ENCODE data around the gene BANF2. TPM values are rescaled to one million over a fixed set of nuclear protein-coding genes. Genes with fewer than 3 reads are reported as not detected.

The BANF2 gene
- polyA plus RNA-seq, 3 donors: not detected

- Histone ChIP-seq H3K4me2 (replicated peaks; ENCODE audit: extremely low read depth, low read length, poor library complexity, severe bottlenecking) (no peak overlapping the region), H3K4me3 (replicated peaks in 1 of 3; ENCODE audit: low read depth in 2 of 3, low read length in 3 of 3) (no peak overlapping the region), H3K9me3 (replicated peaks in 1 of 2; ENCODE audit: control insufficient read depth in 1 of 2, insufficient read depth in 1 of 2, low read length in 2 of 2) (no peaks in the 10 kb centered on the region), H2AFZ (ENCODE audit: insufficient read depth, low read depth, low read length, poor library complexity, severe bottlenecking) (no peak overlapping the region), H3K4me1 (ENCODE audit: control insufficient read depth in 1 of 2, insufficient read depth in 2 of 2, low read length in 2 of 2) (no peaks in the 10 kb centered on the region), H3K36me3 (replicated peaks in 1 of 2; ENCODE audit: control insufficient read depth in 1 of 2, insufficient read depth in 2 of 2, low read length in 2 of 2) (no peaks in the 10 kb centered on the region), H3K9ac (ENCODE audit: insufficient read depth, low read length, poor library complexity, severe bottlenecking) (no peak overlapping the region), H4K20me1 (ENCODE audit: insufficient read depth, low read length) (no peaks in the 10 kb centered on the region), H3K27ac (ENCODE audit: low read depth in 1 of 2, low read length in 2 of 2) (no peak overlapping the region), H3K27me3 (ENCODE audit: control insufficient read depth in 2 of 2, insufficient read depth in 2 of 2, low read length in 2 of 2) (no peaks in the 10 kb centered on the region), H3K79me2 (ENCODE audit: insufficient read depth, low read length) (no peaks in the 10 kb centered on the region)
- no peaks in the 10 kb centered on the region for H3K4me1 Mint-ChIP-seq
- TF ChIP-seq CTCF (IDR thresholded peaks at IDR 0.05): no peak
- no peak for DNase-seq
- 97% methylated on average over 8 of the region's 12 CpGs for whole genome bisulfite sequencing (ENCODE audit: insufficient coverage)
- no peaks in the 10 kb centered on the region for H3K9me3 Mint-ChIP-seq
- no peak overlapping the region for H3K4me3 Mint-ChIP-seq
- peaks cover under 1 to 8% (median 8%) of the 10 kb centered on the region in 3 donors for H3K27me3 Mint-ChIP-seq (ENCODE audit: low read depth in 3 of 3)
- no peak overlapping the region for H3K27ac Mint-ChIP-seq
- intact Hi-C loops (cut with micrococcal nuclease): no loop called here
- H3K36me3 Mint-ChIP-seq: no peaks in the 10 kb centered on the region
Measured at GRCh38 chr20:17728074-17728473, 28.3 kb downstream of the BANF2 start.

DNA sequence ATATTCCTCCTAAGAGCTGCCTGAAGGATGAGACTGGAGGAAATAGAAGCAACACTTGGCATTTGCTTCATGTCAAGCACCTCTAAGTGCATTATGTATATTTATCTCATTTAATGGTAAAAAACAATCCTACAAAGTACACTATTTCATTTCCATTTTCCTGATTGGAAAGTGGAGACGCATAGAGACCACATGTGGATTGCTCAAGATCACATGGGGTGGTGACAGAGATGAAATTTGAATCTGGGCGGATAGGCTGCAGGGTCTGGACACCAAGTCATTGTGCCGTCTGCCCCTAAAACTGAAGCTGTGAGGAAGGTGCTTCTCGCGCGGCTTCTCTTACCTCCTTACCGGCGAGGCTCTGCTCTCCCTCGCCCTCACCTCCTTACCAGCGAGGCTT lies 30.3 kb downstream of the BANF2 start:
- Mint-ChIP-seq H3K4me3 (no peak overlapping the region), H3K27ac (no peak overlapping the region), H3K36me3 (no peaks in the 10 kb centered on the region), H3K27me3 (ENCODE audit: low read depth in 3 of 3) (peaks cover 0 to 6% (median 6%) of the 10 kb centered on the region in 3 donors), H3K9me3 (no peaks in the 10 kb centered on the region), H3K4me1 (no peaks in the 10 kb centered on the region)
- H3K4me1 ChIP-seq (ENCODE audit: control insufficient read depth in 1 of 2, insufficient read depth in 2 of 2, low read length in 2 of 2): no peaks in the 10 kb centered on the region
- WGBS (ENCODE audit: insufficient coverage): 96% methylated on average over 5 of the region's 10 CpGs
- no peaks in the 10 kb centered on the region for H3K36me3 ChIP-seq (replicated peaks in 1 of 2; ENCODE audit: control insufficient read depth in 1 of 2, insufficient read depth in 2 of 2, low read length in 2 of 2)
- H3K9ac ChIP-seq (ENCODE audit: insufficient read depth, low read length, poor library complexity, severe bottlenecking): no peak overlapping the region
- H3K79me2 ChIP-seq (ENCODE audit: insufficient read depth, low read length): no peaks in the 10 kb centered on the region
- no peak overlapping the region for H3K4me2 ChIP-seq (replicated peaks; ENCODE audit: extremely low read depth, low read length, poor library complexity, severe bottlenecking)
- no peaks in the 10 kb centered on the region for H3K9me3 ChIP-seq (replicated peaks in 1 of 2; ENCODE audit: control insufficient read depth in 1 of 2, insufficient read depth in 1 of 2, low read length in 2 of 2)
- no peak overlapping the region for H3K4me3 ChIP-seq (replicated peaks in 1 of 3; ENCODE audit: low read depth in 2 of 3, low read length in 3 of 3)
- intact Hi-C loops (cut with micrococcal nuclease): no loop called here
- H3K27ac ChIP-seq (ENCODE audit: low read depth in 1 of 2, low read length in 2 of 2): no peak overlapping the region
- no peaks in the 10 kb centered on the region for H3K27me3 ChIP-seq (ENCODE audit: control insufficient read depth in 2 of 2, insufficient read depth in 2 of 2, low read length in 2 of 2)
- TF ChIP-seq CTCF (IDR thresholded peaks at IDR 0.05): no peak
- no peaks in the 10 kb centered on the region for H4K20me1 ChIP-seq (ENCODE audit: insufficient read depth, low read length)
- no peak overlapping the region for H2AFZ ChIP-seq (ENCODE audit: insufficient read depth, low read depth, low read length, poor library complexity, severe bottlenecking)
- DNase-seq: no peak
